ENCODE measurements around the gene ACSL4.
A peak's percentile ranks its signal among the peaks of the same experiment; 100 is the strongest.
"Not testable (repeated sequence)": the region's sequence is repeated elsewhere in the genome, so short reads cannot be mapped to it uniquely, and the experiment has no call there.

The ACSL4 gene

DNA sequence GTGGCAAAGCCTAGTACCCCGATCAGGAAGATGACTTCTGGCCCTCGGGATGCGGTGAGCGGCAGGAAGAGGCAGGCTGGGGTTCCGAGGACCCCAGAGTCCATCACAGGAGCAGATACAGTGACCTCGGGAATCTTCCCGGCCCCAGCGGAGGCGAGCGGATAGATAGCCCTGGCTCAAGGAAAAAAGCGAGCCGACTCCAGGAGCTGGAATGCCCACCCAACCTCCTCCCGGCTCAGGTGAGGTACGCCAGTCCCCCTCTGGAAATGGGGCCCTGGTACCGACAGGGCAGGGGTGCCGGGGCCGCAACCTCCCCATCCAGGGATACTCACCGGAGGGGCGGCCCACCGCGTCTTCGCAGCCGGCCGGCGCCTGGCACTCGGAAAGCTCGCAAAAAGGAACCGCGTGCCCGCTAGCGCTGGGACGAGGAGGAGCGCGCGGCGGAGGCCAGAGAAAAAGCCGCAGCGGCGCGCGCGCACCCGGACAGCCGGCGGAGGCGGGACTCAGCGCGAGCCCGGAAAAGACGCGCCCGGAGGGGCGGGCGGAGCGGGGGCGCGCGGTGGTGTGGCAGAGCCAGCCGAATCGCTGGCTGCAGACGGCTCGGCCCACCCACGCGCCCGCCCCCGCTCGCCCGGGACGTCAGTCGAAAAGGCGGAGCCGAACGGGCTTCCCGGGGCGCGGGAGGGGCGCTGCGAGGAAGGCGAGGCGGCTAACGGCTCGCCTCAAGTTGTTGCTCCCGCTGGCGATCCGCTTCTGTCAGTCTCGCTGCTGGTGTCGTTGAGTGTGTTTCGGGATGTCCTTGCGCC lies at the start of gene ACSL4:
Gene ACSL4 (minus strand): TSS at position 451 of the 806 bp plus-strand sequence. CDS start 49,894 bp downstream, outside the sequence.
- DNase-seq (ENCODE audit: low read depth in 2 of 2): peak; percentile 73 to 75

DNA sequence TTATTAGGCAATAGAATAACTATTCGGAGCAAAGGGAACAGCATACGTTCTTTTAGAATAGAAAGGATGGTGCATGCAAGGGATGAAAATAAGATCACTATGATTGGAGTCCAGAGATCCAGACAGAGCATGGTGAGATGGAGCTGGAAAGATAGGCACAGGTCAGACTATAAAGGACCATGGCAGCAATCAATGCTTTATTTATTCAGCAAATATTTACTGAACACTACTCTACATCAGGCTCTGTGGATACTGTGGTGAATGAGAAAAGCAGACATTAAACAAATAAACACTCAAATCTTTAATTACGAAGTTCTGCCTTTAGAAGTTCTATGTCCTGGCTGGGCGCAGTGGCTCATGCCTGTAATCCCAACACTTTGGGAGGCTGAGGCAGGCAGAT lies 44.7 kb upstream of the ACSL4 start:
- no peak for DNase-seq (ENCODE audit: low read depth in 2 of 2)

GRCh38 chrX:109776986-109777385 lies 43.9 kb upstream of the ACSL4 start:
- DNase-seq (ENCODE audit: low read depth in 2 of 2): no peak

DNA sequence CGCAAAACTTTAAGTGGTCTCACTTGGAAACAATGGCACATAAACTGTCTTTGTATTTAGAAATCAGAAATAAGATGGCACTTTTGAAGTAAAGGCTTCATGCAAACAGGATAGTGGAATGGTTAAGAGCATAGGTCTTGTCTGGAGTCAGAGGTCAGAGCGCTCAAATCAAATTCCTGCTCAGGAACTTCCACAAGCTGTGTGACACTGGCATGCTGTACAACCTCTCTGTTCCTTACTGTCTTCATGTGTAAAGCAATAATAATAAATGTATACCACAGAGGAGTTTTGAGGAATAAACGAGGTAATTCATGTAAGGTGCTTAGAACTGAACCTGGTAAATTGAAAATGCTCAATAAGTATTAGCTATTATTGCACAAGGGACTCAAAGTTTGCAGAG lies 43.4 kb upstream of the ACSL4 start:
- no peak for DNase-seq (ENCODE audit: low read depth in 2 of 2)

GRCh38 chrX:109775386-109775785 lies 42.3 kb upstream of the ACSL4 start:
- no peak for DNase-seq (ENCODE audit: low read depth in 2 of 2)

DNA sequence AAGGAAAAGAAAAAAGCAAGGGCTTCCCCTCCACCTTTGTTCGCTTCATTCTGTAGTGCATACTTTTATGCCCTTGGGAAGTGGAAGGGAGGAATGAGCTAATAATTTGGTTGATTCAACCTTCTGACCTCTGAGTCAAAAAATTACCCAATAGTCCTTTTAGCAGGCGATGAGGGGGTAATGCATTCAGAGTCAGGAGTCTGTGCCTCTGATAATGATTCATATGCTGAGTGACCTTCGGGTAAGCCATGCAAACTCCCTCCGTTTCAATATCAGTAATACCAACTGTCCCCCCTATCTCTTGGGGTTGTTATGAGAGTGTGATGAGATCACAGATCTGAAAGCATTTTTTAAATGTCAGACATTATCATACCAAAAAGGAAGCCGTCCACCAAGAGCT lies 41.6 kb upstream of the ACSL4 start:
- DNase-seq (ENCODE audit: low read depth in 2 of 2): no peak

- no peak for DNase-seq (ENCODE audit: low read depth in 2 of 2)
These were observed 41.1 kb upstream of the ACSL4 start for GRCh38 chrX:109774136-109774535.

DNA sequence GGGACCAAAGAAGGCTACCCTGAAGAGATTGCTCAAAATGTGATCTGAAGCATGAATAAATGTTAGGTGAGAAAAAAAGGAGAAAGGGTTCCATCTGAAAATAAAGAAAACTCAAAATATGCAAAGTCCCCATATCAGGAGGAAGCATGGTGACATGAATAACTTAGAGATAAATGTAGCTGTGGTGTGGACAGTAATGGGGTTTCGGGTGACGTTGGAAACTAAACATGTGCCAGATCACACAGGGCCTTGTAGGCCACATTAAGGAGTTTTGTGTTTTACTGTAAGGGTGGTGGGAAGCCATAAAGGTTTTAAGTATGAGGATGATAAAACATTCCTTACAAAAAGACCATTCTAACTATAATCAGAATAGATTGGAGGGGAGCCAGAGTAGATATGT lies 40.3 kb upstream of the ACSL4 start:
- no peak for DNase-seq (ENCODE audit: low read depth in 2 of 2)

GRCh38 chrX:109770780-109771179 lies 37.7 kb upstream of the ACSL4 start:
- DNase-seq (ENCODE audit: low read depth in 2 of 2): no peak

GRCh38 chrX:109760922-109761250 lies 27.8 kb upstream of the ACSL4 start:
- DNase-seq (ENCODE audit: low read depth in 2 of 2): no peak

GRCh38 chrX:109760209-109760921 lies 27.3 kb upstream of the ACSL4 start:
- DNase-seq (ENCODE audit: low read depth in 2 of 2): no peak

GRCh38 chrX:109753256-109753655 lies 20.2 kb upstream of the ACSL4 start:
- no peak for DNase-seq (ENCODE audit: low read depth in 2 of 2)

DNA sequence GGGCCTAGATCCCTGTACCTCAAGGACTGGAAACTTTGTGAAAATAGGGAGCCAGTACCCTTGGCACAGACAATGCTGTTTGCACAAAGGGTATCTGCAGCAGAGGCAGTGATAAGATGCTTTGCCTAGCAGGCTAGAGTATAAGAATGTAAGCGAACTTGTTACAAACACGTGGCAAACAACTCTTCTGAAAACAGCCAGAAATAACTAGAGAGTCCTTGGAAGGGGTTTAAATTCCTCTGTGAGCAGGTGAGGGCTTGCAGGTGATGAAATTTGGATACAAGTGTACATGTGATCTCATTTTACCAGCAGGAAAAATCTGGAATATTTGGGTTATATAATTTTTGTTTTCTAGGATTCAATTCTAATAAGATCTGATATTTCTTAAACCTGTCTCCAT lies 18.6 kb upstream of the ACSL4 start:
- DNase-seq (ENCODE audit: low read depth in 2 of 2): no peak

GRCh38 chrX:109749207-109749606 lies 16.1 kb upstream of the ACSL4 start:
- no peak for DNase-seq (ENCODE audit: low read depth in 2 of 2)

DNA sequence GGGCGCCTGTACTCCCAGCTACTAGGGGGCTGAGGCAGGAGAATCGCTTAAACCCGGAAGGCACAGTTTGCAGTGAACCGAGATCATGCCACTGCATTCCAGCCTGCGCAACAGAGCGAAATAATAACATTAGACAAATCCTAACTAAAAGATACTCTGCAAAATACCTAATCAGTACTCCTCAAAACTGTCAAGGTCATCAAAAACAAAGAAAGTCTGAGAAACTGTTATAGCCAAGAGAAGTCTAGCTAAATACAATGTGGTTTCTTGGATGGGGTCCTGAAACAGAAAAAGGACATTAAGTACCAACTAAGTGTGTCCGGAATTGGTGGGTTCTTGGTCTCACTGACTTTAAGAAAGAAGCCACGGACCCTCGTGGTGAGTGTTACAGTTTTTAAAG lies 14.6 kb upstream of the ACSL4 start:
- no peak for DNase-seq (ENCODE audit: low read depth in 2 of 2)

GRCh38 chrX:109742722-109743121 lies 9.7 kb upstream of the ACSL4 start:
- DNase-seq (ENCODE audit: low read depth in 2 of 2): no peak

DNA sequence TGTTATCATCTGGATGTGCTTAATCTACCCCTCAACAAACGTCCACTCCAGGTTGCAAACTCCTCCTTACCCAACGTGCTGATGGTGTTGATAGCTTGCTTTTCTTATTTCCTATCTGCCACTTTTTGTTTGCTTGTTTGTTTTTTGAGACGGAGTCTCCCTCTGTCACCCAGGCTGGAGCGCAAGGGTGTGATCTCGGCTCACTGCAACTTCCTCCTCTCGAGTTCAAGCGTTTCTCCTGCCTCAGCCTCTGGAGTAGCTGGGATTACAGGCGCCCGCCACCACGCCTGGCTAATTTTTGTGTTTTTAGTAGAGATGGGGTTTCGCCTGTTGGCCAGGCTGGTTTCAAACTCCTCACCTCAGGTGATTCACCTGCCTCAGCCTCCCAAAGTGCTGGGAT lies 7.8 kb upstream of the ACSL4 start:
- DNase-seq (ENCODE audit: low read depth in 2 of 2): not testable (repeated sequence)

GRCh38 chrX:109740433-109740809 lies 7.4 kb upstream of the ACSL4 start:
- DNase-seq (ENCODE audit: low read depth in 2 of 2): no peak

DNA sequence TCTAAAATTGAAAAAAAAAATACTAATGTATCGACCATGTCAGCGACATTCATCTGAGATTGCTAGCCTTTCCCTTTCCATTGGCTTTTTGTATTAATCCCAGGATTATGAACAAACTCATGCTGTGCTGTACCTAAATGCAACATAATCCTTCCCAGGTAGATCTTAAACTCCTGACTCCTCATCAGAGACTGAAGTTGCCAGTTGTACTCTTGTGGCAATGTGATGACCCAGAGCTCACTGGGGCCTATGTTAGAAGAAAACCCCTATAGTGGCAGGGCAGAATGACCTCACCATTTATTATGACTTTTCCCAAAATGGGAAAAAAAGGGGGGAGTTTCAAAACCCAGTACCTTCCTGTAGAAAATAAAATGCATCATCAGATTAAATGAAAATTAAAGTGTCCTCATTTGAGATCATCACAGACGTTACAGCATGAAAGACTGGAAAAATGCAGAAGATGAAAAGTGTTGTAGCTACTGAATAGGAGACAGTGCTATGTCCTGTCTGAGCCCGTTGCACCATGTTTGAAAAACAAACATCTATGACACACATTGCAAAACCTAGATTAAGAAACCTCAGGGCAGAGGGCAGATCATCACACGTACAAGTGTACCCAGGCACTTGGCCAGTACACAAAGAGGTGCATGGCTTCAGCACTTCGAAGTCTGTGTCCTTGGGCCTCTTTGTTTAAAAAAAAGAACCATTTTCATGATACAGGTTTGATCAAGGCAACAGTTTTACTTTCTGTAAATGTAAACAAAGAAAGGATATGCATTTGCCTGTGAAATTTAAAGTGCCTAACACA lies 6.8 kb upstream of the ACSL4 start:
- no peak for DNase-seq (ENCODE audit: low read depth in 2 of 2)

- no peak for DNase-seq (ENCODE audit: low read depth in 2 of 2)
These were observed 2.2 kb upstream of the ACSL4 start for GRCh38 chrX:109735202-109735744.

DNA sequence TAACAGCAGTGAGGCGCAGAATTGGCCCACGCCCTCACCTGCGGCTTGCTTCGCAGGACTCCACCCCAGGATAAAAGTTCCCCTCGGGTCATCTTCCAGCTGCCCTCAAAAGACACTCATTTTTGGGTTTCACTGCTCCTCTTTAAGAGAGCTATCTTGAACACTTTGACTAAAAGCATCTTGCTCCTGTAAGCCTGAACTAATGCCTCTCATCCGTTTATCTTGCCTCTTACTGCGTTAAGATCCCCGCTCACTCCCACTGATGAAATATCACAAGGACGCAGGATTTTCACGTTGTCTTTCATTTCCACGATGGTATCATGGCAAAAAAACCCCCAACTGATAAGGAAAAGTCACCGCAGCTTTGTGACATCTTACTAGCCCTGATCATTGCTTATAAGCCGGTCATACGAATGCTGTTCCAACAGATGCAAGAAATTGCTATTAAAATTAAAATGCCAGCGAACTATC lies 591 bp upstream of the ACSL4 start:
- DNase-seq (ENCODE audit: low read depth in 2 of 2): no peak

Measured in stimulated activated CD4-positive, alpha-beta T cell treated with anti-CD3 and anti-CD28 coated beads, Interleukin-1b, Interleukin-23, amount 100 ng/mL, for 1 hour (primary cell).